Gastrocnemius medialis (tissue), 4 donors: ENCODE data around the gene SKIDA1.

Experiments
- POLR2A ChIP-seq, 2 donors: fragments of 450-650 bp; IDR thresholded peaks; one replicate each; pipeline ENCODE4 v1.6.1; 2017; ENCODE audit warnings: antibody characterized with exemption in 2 of 2, mild to moderate bottlenecking in 2 of 2, moderate library complexity in 2 of 2
- TF ChIP-seq, protein P1 (sequence below), 5 experiments: fragments of 450-650 bp in 3 of 5; fragments of 200-600 bp in 2 of 5; sonication (generic) in 2 of 5; IDR thresholded peaks in 4 of 5; conservative IDR thresholded peaks in 1 of 5; 1 replicate in 4 of 5; 2 replicates in 1 of 5; pipeline ENCODE4 v1.5.1; 2016 to 2019; ENCODE audit warnings: antibody characterized with exemption in 5 of 5, mild to moderate bottlenecking in 3 of 5, moderate library complexity in 3 of 5

DNA sequence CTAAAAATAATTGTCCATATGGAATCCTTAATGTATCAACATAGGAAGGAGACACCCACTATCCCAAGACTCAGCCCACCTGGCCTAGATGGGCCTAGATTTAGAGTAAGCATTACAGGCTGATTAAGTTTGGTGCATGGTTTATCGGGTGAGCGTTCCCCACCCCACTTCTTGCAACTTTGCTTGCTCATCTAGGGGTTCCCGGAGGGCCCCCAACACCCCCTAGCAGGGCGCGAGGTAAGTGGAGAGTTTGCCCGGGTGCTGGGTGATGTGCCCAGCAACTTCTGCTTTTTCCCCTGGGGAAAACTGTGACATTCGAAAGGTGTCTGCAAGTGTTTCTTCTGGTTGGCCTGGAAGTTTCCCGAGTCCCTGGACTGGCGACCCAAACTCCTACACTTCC, 31.7 kb downstream of the SKIDA1 start:
- TF ChIP-seq, protein P1, sequence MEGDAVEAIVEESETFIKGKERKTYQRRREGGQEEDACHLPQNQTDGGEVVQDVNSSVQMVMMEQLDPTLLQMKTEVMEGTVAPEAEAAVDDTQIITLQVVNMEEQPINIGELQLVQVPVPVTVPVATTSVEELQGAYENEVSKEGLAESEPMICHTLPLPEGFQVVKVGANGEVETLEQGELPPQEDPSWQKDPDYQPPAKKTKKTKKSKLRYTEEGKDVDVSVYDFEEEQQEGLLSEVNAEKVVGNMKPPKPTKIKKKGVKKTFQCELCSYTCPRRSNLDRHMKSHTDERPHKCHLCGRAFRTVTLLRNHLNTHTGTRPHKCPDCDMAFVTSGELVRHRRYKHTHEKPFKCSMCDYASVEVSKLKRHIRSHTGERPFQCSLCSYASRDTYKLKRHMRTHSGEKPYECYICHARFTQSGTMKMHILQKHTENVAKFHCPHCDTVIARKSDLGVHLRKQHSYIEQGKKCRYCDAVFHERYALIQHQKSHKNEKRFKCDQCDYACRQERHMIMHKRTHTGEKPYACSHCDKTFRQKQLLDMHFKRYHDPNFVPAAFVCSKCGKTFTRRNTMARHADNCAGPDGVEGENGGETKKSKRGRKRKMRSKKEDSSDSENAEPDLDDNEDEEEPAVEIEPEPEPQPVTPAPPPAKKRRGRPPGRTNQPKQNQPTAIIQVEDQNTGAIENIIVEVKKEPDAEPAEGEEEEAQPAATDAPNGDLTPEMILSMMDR (IDR thresholded peaks at IDR 0.05 in 4 of 5, conservative IDR thresholded peaks at IDR 0.05 in 1 of 5) = no peak
- no peak for TF ChIP-seq POLR2A (IDR thresholded peaks at IDR 0.05)
